AG04450 (cell line): Measurements from ENCODE around the gene EMC6. TPM values are rescaled to one million over a fixed set of nuclear protein-coding genes. Genes with fewer than 3 reads are reported as not detected.
"Not testable (repeated sequence)": the region's sequence is repeated elsewhere in the genome, so short reads cannot be mapped to it uniquely, and the experiment has no call there.

ENCODE experiments used
- CTCF ChIA-PET: fragments of 300-600, 350-600 bp; formaldehyde crosslinking; extraction: SDS; loops from one replicate; lab custom pipeline; 2022; ENCODE audit warnings: antibody characterized with exemption, inconsistent platforms; lab: Charles Lee
- POLR2A ChIA-PET: fragments of 350-600 bp; formaldehyde crosslinking; extraction: SDS; loops from one replicate; lab custom pipeline; 2021; ENCODE audit warnings: antibody characterized with exemption, inconsistent platforms; lab: Yijun Ruan, JAX
- DNase-seq: peaks from one replicate; pipeline ENCODE4 v3.0.0-alpha.2; 2011; ENCODE audit warnings: low read depth, low spot score
- H3K27ac ChIP-seq: one replicate; pipeline ENCODE4 v1.5.1; 2012; ENCODE audit warnings: low read depth, low read length, control low read depth
- H3K27me3 ChIP-seq: one replicate; pipeline ENCODE4 v1.6.0; 2012; ENCODE audit warnings: low read length; ENCODE audit not compliant: control insufficient read depth, insufficient read depth
- H3K4me3 ChIP-seq: 2 replicates; pipeline ENCODE4 v1.5.1; 2011; ENCODE audit warnings: mild to moderate bottlenecking, low read depth, low read length, control low read depth
- H3K9me3 ChIP-seq: 2 replicates; pipeline ENCODE4 v1.5.1; 2012; ENCODE audit warnings: low read length; ENCODE audit not compliant: control insufficient read depth, insufficient read depth
- CTCF ChIP-seq: IDR thresholded peaks from 2 replicates; pipeline ENCODE4 v1.5.1; 2011; ENCODE audit warnings: low read depth, low read length, control low read depth, inconsistent platforms
- polyA plus RNA-seq: library from polyadenylated mRNA; depleted of rRNA; stranded (reverse); fragments of >200 nt; gene quantifications from 2 replicates; pipeline ENCODE4 v1.2.3, GENCODE V29; 2011

The EMC6 gene
- polyA plus RNA-seq, 1 experiment = 23.4 TPM

- Histone ChIP-seq H3K9me3 (peaks cover 3% of the 10 kb centered on the region; the same call in 1 of the 2 replicates), H3K27ac (no peak overlapping the region), H3K4me3 (no peak overlapping the region), H3K27me3 (no peaks in the 10 kb centered on the region)
- POLR2A ChIA-PET = no interaction called here
- DNase-seq = no peak
- TF ChIP-seq CTCF = no peak
- CTCF ChIA-PET = no interaction called here
Observed at GRCh38 chr17:3704931-3705717, 36.5 kb downstream of the EMC6 start.

- H3K9me3 ChIP-seq, H3K27me3 ChIP-seq, DNase-seq, H3K27ac ChIP-seq, POLR2A ChIA-PET, H3K4me3 ChIP-seq, CTCF ChIA-PET: not testable (repeated sequence)
Observed at GRCh38 chr17:3705718-3705984, 37.0 kb downstream of the EMC6 start.

- no peak for DNase-seq
- POLR2A ChIA-PET = interaction anchor here (1.1 kb wide), 1 partner anchor 39 kb away, joined by 3 read pairs; no protein-coding TSS in a partner anchor
Observed at GRCh38 chr17:3708366-3708765, 39.8 kb downstream of the EMC6 start.

GRCh38 chr17:3710951-3711383 is 42.4 kb downstream of the EMC6 start:
- DNase-seq = no peak
- ChIA-PET CTCF (no interaction called here), POLR2A (interaction anchor here (0.6 to 1.0 kb wide), 2 partner anchors 42 to 144 kb away, joined by 3 to 5 read pairs; no protein-coding TSS in a partner anchor)
- no peak for TF ChIP-seq CTCF
- Histone ChIP-seq H3K9me3 (no peaks in the 10 kb centered on the region), H3K27me3 (no peaks in the 10 kb centered on the region), H3K27ac (no peak overlapping the region), H3K4me3 (no peak overlapping the region)

More at GRCh38 chr17:3708366-3708765, 39.8 kb downstream of the EMC6 start:
- CTCF ChIA-PET = interaction anchor here (0.6 to 1.0 kb wide), 4 partner anchors 26 to 138 kb away, joined by 3 read pairs; no protein-coding TSS in a partner anchor
- Histone ChIP-seq H3K27me3 (no peaks in the 10 kb centered on the region), H3K4me3 (no peak overlapping the region), H3K27ac (no peak overlapping the region), H3K9me3 (no peaks in the 10 kb centered on the region)
- no peak for TF ChIP-seq CTCF

GRCh38 chr17:3712811-3713463 is 44.3 kb downstream of the EMC6 start:
- POLR2A ChIA-PET = no interaction called here
- CTCF ChIA-PET = no interaction called here
- H3K9me3 ChIP-seq = no peaks in the 10 kb centered on the region
- DNase-seq = no peak
- H3K27me3 ChIP-seq = no peaks in the 10 kb centered on the region
- H3K27ac ChIP-seq = no peak overlapping the region
- no peak for TF ChIP-seq CTCF
- H3K4me3 ChIP-seq = no peak overlapping the region
